NCI-H510A (cell line): ENCODE results near the gene GH1.
"Not testable (repeated sequence)": the region's sequence is repeated elsewhere in the genome, so short reads cannot be mapped to it uniquely, and the experiment has no call there.

Experiments
- DNase-seq: peaks from one replicate; lab custom pipeline; 2025; lab: John Stamatoyannopoulos, UW

The GH1 gene

DNA sequence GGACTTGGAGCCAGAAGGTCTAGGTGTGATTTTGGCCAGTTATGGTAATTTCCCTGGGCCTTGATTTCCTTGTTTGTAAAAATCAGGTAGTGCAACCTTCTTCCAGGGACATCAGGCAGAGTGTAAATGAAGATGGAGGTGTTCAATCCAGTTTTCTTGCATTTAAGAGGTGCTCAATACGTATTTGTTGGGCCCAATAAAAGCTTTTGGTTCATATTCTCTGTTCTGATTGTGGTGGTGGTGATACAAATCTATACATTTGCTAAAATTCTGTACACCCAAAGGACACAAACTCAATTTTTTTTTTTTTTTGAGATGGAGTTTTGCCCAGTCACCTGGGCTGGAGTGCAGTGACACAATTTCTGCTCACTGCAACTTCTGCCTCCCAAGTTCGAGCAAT lies 7.5 kb upstream of the GH1 start:
- no peak for DNase-seq

DNA sequence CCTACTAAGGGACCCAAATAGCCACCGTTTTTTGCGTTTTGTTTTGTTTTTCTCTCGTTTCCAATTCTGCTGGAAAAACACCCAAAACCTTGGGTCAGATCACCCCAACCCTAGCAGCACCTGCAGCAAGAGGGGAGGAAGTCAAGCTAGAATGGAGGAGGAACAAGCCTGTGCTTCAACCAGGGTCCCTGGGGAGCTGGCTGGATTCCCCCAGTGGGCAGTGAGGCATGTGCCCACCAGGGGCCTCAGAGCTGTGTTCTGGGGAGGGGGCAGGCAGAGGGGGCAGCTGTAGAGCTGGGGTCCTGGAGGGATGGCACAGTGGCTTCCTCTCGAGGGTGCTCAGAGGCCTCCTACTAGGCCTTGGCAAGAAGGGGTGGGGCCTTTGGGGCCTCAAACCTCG lies 7.0 kb upstream of the GH1 start:
- DNase-seq: no peak

DNA sequence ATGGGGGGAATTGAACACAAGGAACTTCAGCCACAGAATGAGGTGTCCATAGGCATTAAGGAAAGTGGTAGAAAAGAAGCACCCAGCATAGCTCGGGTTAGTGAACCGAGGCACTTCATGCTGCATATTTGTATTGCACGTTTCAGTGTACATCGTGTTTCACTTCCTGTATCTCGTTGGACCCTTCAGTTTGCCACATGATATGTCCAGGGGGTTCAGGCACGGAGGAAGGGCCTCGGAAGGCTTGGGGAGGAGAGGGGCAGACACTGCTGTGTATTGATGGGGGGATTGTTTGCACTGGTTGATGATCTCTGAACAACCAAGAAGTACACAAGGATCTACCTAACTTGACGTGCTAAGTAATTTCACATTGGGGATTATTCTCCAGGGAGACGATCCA lies 3.8 kb upstream of the GH1 start:
- not testable (repeated sequence) for DNase-seq

DNA sequence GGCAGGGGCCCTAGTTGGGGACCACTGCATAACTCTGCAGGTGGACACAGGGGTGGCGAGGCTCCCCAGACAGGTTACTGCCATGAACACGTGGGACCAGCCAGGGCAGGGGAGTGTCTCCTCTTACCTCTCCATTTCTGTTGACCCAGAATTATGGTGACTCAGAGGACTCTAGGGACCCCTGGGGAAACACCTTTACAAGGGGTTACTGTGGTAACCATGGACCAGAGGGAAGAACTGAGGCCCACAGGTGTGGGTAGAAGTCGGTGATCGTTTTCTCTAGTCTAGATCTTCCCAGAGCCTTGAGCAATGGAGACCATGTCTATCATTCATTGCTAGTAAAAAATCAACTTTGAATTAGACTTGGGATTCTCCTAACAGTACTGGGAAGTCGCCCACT lies 2.1 kb upstream of the GH1 start:
- DNase-seq: not testable (repeated sequence)

DNA sequence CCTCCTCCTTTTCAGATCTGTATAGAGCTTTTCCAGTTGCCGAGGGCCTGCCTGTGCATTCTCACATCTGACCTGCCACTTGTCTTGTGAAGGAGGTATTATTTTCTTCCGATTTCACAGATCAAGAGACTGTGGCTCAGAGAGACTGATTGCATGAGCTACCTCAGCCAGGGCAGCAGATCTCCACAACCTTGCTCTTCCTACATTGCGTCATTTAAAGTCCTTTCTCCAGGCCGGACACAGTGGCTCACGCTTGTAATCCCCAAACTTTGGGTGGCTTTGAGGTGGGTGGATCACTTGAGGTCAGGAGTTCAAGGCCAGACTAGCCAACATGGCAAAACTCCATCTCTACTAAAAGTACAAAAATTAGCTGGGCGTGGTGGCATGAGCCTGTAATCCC lies 1.4 kb upstream of the GH1 start:
- DNase-seq: not testable (repeated sequence)

DNA sequence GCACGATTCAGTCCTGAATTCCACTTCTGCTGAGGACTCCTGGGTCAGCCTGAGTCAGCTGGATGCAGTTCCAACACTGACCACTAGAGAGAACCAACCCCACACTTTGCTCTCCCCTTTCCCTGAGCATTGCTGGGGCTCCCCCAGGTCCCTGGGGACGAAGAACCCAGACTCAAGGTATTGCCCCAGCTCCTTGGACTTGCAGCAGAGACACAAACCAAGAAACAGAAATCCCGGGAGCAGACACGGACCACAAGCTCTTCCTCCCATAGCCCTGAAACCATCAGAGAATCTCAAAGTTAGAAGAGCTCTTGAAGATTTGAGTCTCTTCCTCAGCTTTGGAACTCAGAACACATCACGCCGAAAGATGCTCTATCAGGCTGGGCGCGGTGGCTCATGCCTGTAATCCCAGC lies 678 bp upstream of the GH1 start:
- peak; percentile 10 for DNase-seq

DNA sequence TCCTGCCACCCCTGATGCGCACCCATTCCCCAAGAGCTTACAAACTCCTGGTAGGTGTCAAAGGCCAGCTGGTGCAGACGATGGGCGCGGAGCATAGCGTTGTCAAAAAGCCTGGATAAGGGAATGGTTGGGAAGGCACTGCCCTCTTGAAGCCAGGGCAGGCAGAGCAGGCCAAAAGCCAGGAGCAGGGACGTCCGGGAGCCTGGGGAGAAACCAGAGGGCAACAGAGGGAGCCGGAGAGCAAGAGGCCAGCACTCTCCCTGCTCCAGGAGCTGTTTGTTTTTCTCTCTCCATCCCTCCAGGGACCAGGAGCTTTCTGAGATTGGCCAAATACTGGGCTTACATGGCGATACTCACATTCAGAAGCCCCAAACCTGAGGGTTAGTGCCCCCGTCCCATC lies 334 bp downstream of the GH1 start:
- no peak for DNase-seq

DNA sequence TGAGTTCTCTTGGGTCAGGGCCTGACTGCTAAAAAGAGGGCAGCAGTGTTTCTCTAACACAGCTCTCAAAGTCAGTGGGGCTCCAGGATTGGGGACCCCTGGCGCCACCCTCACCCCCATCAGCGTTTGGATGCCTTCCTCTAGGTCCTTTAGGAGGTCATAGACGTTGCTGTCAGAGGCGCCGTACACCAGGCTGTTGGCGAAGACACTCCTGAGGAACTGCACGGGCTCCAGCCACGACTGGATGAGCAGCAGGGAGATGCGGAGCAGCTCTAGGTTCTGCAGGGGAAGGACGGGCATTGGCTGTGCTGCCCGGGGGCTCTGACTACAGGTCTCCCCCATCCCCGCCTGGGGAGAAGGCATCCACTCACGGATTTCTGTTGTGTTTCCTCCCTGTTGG lies 993 bp downstream of the GH1 start:
- DNase-seq: no peak

DNA sequence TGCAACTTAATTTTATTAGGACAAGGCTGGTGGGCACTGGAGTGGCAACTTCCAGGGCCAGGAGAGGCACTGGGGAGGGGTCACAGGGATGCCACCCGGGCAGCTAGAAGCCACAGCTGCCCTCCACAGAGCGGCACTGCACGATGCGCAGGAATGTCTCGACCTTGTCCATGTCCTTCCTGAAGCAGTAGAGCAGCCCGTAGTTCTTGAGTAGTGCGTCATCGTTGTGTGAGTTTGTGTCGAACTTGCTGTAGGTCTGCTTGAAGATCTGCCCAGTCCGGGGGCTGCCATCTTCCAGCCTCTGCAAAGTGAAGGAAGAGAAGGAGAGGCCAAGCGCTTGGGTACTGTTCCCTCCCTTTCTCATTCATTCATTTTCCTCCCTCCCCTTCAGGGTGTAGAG lies 1.4 kb downstream of the GH1 start:
- not testable (repeated sequence) for DNase-seq

DNA sequence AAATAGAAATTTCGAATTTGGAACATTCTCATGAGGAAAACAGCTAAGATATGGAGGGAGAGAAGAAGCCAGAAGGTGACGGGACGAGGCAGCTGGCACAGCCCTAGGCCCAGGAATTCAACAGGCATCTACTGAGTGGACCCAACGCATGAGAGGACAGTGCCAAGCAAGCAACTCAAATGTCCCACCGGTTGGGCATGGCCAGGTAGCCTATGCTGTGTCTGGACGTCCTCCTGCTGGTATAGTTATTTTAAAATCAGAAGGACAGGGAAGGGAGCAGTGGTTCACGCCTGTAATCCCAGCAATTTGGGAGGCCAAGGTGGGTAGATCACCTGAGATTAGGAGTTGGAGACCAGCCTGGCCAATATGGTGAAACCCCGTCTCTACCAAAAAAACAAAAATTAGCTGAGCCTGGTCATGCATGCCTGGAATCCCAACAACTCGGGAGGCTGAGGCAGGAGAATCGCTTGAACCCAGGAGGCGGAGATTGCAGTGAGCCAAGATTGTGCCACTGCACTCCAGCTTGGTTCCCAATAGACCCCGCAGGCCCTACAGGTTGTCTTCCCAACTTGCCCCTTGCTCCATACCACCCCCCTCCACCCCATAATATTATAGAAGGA lies 2.0 kb downstream of the GH1 start:
- DNase-seq: no peak

DNA sequence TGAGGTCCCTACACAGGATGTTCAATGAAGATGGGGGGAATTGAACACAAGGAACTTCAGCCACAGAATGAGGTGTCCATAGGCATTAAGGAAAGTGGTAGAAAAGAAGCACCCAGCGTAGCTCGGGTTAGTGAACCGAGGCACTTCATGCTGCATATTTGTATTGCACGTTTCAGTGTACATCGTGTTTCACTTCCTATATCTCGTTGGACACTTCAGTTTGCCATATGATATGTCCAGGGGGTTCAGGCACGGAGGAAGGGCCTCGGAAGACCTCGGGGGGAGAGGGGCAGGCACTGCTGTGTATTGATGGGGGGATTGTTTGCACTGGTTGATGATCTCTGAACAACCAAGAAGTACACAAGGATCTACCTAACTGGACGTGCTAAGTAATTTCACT lies 2.9 kb downstream of the GH1 start:
- DNase-seq: not testable (repeated sequence)

DNA sequence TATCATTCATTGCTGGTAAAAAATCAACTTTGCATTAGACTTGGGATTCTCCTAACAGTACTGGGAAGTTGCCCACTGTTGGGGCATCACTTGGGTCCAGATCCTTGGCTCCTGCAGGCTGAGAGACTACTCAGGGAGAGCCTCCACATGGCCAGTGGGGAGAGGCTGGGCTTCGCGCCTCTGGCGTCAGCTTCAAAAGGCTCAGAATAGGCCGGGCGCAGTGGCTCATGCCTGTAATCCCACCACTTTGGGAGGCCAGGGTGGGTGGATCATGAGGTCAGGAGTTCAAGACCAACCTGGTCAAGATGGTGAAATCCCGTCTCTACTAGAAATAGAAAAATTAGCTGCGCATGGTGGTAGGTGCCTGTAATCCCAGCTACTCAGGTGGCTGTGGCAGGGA lies 4.2 kb downstream of the GH1 start:
- DNase-seq: no peak

DNA sequence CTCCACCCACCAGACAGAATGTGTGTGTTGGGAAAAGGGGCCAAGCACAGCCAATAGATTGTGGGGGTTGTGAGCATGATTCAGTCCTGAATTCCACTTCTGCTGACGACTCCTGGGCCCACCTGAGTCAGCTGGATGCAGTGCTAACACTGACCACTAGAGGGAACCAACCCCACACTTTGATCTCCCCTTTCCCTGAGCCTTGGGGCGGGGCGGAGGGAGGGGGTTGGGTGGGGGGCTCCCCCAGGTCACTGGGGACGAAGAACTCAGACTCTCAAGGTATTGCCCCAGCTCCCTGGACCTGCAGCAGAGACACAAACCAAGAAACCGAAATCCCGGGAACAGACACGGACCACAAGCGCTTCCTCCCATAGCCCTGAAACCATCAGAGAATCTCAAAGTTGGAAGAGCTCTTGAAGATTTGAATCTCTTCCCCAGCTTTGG lies 7.0 kb downstream of the GH1 start:
- DNase-seq: no peak

DNA sequence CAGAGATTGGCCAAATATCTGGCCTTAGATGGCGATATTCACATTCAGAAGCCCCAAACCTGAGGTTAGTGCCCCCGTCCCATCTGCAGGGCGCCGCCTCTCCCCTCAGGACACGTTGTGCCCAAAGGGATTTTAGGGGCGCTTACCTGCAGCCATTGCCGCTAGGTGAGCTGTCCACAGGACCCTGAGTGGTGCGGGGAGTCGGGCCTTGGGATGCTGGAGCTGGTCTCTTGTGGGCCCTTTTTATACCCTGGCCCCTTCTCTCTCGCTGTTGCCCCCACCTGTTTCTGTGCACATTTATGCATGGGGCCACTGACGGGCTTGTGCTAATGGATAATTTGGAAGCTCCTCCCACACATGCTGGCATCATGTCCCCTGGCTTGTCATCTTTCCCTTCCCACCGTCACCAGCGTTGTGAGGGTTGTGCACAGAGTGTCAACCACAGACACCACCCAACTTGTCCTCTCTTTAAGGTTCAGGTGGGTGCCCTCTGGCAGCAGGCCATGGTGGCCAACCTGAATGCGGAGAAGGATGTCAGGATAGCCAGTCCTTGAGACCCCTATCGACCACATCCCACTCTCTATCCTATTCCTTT lies 7.5 kb downstream of the GH1 start, which contains the start of gene CSHL1:
Gene CSHL1, minus strand, starts transcription at position 218 of the 595 bp plus-strand sequence. Its CDS starts 62 bp downstream, at position 156.
- DNase-seq: no peak

DNA sequence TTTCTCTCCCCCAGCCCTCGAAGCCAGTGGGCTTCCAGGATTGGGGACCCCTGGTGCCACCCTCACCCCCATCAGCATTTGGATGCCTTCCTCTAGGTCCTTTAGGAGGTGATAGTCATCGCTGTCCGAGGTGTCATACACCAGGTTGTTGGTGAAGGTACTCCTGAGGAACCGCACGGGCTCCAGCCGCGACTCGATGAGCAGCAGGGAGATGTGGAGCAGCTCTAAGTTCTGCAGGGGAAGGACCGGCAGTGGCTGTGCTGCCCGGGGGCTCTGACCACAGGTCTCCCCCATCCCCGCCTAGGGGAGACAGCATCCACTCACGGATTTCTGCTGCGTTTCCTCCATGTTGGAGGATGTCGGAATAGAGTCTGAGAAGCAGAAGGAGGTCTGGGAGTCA lies 8.5 kb downstream of the GH1 start:
- DNase-seq: no peak

DNA sequence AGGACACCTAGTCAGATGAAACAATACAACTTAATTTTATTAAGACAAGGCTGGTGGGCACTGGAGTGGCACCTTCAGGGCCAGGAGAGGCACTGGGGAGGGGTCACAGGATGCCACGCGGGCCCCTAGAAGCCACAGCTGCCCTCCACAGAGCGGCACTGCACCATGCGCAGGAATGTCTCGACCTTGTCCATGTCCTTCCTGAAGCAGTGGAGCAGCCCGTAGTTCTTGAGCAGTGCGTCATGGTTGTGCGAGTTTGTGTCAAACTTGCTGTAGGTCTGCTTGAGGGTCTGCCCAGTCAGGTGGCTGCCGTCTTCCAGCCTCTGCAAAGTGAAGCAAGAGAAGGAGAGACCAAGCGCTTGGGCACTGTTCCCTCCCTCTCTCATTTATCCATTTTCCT lies 9.1 kb downstream of the GH1 start:
- not testable (repeated sequence) for DNase-seq

DNA sequence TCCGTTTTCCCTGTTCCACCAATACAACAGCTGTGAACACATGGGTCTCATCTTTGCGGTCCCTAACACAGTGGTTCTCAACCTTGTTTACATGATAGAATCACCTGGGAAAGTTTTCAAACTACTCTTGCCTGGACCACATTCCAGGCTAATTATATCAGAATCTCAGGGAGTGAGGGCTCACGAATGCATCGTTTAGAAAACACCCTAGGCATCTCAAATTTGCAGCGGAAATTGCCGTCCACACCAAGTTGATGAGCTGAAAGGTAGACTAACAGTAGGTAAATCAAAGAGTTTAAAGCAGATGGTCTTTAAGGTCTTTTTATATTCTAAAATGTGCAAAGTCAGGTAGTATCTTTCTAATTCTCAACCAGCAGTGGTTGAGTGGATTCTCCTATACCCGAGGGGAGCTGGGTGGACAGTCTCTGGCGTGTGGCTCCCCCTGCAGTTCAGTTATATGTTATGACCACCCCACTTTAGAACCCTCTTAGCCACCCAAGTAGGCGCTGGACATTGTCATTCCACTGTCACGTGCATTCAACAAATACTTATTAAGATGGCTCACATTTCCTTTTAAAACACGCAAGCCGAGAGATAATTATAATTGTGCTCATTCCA lies 11.4 kb downstream of the GH1 start:
- DNase-seq: peak; percentile 20

DNA sequence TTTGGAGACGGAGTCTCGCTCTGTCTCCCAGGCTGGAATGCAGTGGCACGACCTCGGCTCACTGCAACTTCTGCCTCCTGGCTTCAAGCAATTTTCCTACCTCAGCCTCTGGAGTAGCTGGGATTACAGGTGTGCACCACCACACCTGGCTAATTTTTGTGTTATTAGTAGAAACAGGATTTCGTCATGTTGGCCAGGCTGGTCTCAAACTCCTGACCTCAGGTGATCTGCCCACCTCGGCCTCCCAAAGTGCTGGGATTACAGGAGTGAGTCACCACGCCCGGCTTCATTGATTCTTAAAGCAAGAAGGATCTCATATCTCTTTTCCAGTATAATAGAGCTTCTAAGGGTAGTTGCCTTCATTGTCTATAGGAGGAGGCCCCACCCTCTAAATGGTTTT lies 13.8 kb downstream of the GH1 start:
- DNase-seq: not testable (repeated sequence)

DNA sequence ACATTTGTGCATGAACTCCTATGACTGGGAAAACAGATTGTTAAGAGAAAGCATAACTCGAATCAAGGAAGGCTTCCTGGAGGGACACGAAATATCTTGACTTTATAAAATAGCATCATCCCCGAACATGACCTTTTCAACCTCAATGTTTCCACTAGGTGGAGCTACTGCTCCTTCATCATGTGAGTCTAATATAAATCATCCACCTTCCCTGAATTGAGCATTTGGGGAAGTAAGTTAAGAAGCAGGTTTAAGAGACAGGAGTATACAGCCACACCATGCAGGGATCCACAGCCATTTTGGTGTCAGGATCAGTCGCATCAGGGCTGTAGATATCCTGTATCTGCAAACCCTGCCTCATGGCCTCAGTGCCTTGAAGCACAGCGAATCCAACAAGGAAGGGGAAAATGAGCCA lies 14.8 kb downstream of the GH1 start:
- not testable (repeated sequence) for DNase-seq

DNA sequence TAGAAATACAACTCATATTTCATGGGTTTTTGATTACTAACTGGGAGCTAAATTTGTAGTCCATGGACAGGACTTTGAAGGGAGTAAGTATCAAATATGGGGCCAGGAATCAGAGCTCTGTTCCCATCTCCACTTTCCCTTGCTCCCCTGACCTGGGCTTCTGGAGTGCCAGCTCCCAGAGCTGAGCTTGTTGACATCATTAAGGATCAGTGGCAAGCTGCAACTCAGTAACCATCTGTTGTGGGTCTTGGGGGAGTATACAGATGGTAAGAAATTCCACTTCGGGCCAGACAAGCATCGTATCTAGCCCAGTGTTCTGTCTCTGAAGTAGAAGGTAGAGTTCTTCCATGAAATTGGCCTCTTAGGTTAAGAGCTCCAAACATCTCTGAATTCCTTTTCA lies 16.7 kb downstream of the GH1 start:
- not testable (repeated sequence) for DNase-seq

DNA sequence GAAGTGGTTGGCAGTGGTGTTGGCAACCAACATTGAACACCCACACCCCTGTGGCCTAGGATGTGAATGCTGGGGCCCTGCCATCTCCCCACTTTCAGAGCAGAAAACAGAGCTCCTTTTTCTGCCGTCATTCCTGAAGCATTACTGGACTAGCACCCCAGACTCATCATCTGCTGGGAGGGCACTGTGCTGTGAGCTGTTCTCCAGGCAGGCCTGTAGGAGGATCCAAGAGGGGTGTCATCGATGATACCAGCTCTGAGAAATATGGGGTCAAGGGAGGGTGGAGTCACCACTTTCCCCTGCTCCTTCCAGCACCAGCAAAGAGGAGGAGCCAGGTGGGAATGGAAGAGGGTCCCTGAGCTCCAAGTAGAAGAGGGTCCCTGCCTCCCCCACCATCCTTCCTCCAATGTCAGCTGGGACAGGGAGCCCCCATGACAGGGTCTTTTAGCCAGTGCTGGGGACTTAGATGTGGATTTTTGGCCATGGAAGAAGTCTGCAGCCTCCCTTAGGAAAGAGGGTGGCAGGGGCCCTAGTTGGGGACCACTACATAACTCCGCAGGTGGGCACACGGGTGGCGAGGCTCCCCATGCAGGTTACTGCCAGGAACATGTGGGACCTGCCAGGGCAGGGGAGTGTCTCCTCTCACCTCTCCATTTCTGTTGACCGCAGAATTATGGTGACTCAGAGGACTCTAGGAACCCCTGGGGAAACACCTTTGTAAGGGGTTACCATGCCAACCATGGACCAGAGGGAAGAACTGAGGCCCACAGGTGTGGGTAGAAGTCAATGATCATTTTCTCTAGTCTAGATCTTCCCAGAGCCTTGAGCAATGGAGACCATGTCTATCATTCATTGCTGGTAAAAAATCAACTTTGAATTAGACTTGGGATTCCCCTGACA lies 19.5 kb downstream of the GH1 start:
- DNase-seq: not testable (repeated sequence)
